SK-N-MC (cell line): ENCODE measurements around the gene GNS.

Experiments used
- EZH2 ChIP-seq: fragments of 200-600 bp; sonication (generic); IDR thresholded peaks from one replicate; pipeline ENCODE4 v1.6.1; 2017; ENCODE audit warnings: antibody characterized with exemption
- POLR2AphosphoS5 ChIP-seq: IDR thresholded peaks from 2 replicates; pipeline ENCODE4 v1.6.1; 2012; ENCODE audit warnings: mild to moderate bottlenecking, low read depth, low read length, borderline replicate concordance

GRCh38 chr12:64798165-64798564, 39.0 kb upstream of the GNS start:
- TF ChIP-seq EZH2 (no peak), POLR2AphosphoS5 (no peak)
